ENCODE data around the gene DNMT1.

The DNMT1 gene

GRCh38 chr19:10145031-10145430 lies 49.7 kb downstream of the DNMT1 start:
- H3K27ac ChIP-seq (ENCODE audit: insufficient read depth, low read depth, low read length, poor library complexity, severe bottlenecking): no peak overlapping the region
- H3K4me3 ChIP-seq (ENCODE audit: insufficient read depth, low read depth, low read length): no peak overlapping the region
- H3K27me3 ChIP-seq (ENCODE audit: control insufficient read depth, insufficient read depth, low read length, poor library complexity, severe bottlenecking): no peaks in the 10 kb centered on the region
- 96% methylated on average over 10 of the region's 10 CpGs for WGBS, 2 experiments
- H3K36me3 ChIP-seq (ENCODE audit: control insufficient read depth, insufficient read depth, low read length): peaks cover 79% of the 10 kb centered on the region
- H3K9me3 ChIP-seq (ENCODE audit: control insufficient read depth, low read length): no peaks in the 10 kb centered on the region
- H3K4me1 ChIP-seq (ENCODE audit: control insufficient read depth, insufficient read depth, low read length): no peaks in the 10 kb centered on the region

- H3K4me1 ChIP-seq (ENCODE audit: control insufficient read depth, insufficient read depth, low read length): no peaks in the 10 kb centered on the region
- WGBS, 2 experiments: 94 to 96% methylated on average over 10 of the region's 10 CpGs
- H3K9me3 ChIP-seq (ENCODE audit: control insufficient read depth, low read length): no peaks in the 10 kb centered on the region
- no peaks in the 10 kb centered on the region for H3K27me3 ChIP-seq (ENCODE audit: control insufficient read depth, insufficient read depth, low read length, poor library complexity, severe bottlenecking)
- H3K36me3 ChIP-seq (ENCODE audit: control insufficient read depth, insufficient read depth, low read length): peaks cover 79% of the 10 kb centered on the region
- no peak overlapping the region for H3K4me3 ChIP-seq (ENCODE audit: insufficient read depth, low read depth, low read length)
- no peak overlapping the region for H3K27ac ChIP-seq (ENCODE audit: insufficient read depth, low read depth, low read length, poor library complexity, severe bottlenecking)
Measured at GRCh38 chr19:10144361-10144760, 50.4 kb downstream of the DNMT1 start.

- no peaks in the 10 kb centered on the region for H3K4me1 ChIP-seq (ENCODE audit: control insufficient read depth, insufficient read depth, low read length)
- H3K9me3 ChIP-seq (ENCODE audit: control insufficient read depth, low read length): no peaks in the 10 kb centered on the region
- peaks cover 80% of the 10 kb centered on the region for H3K36me3 ChIP-seq (ENCODE audit: control insufficient read depth, insufficient read depth, low read length)
- no peaks in the 10 kb centered on the region for H3K27me3 ChIP-seq (ENCODE audit: control insufficient read depth, insufficient read depth, low read length, poor library complexity, severe bottlenecking)
- 96% methylated on average over 11 of the region's 11 CpGs for WGBS, 2 experiments
- H3K4me3 ChIP-seq (ENCODE audit: insufficient read depth, low read depth, low read length): no peak overlapping the region
- no peak overlapping the region for H3K27ac ChIP-seq (ENCODE audit: insufficient read depth, low read depth, low read length, poor library complexity, severe bottlenecking)
Measured at GRCh38 chr19:10143681-10144080, 51.1 kb downstream of the DNMT1 start.

- Histone ChIP-seq H3K4me3 (ENCODE audit: insufficient read depth, low read depth, low read length) (no peak overlapping the region), H3K9me3 (ENCODE audit: control insufficient read depth, low read length) (no peaks in the 10 kb centered on the region), H3K27me3 (ENCODE audit: control insufficient read depth, insufficient read depth, low read length, poor library complexity, severe bottlenecking) (no peaks in the 10 kb centered on the region), H3K27ac (ENCODE audit: insufficient read depth, low read depth, low read length, poor library complexity, severe bottlenecking) (no peak overlapping the region), H3K4me1 (ENCODE audit: control insufficient read depth, insufficient read depth, low read length) (no peaks in the 10 kb centered on the region), H3K36me3 (ENCODE audit: control insufficient read depth, insufficient read depth, low read length) (peaks cover 85% of the 10 kb centered on the region)
- WGBS, 2 experiments: 90 to 91% methylated on average over 15 of the region's 15 CpGs
Measured at GRCh38 chr19:10142701-10143375, 51.9 kb downstream of the DNMT1 start.

- Histone ChIP-seq H3K27me3 (ENCODE audit: control insufficient read depth, insufficient read depth, low read length, poor library complexity, severe bottlenecking) (no peaks in the 10 kb centered on the region), H3K4me1 (ENCODE audit: control insufficient read depth, insufficient read depth, low read length) (no peaks in the 10 kb centered on the region), H3K36me3 (ENCODE audit: control insufficient read depth, insufficient read depth, low read length) (peaks cover 93% of the 10 kb centered on the region), H3K9me3 (ENCODE audit: control insufficient read depth, low read length) (no peaks in the 10 kb centered on the region), H3K27ac (ENCODE audit: insufficient read depth, low read depth, low read length, poor library complexity, severe bottlenecking) (no peak overlapping the region), H3K4me3 (ENCODE audit: insufficient read depth, low read depth, low read length) (no peak overlapping the region)
- 97% methylated on average over 18 of the region's 18 CpGs for whole genome bisulfite sequencing, 2 experiments
Measured at GRCh38 chr19:10141973-10142372, 52.8 kb downstream of the DNMT1 start.

GRCh38 chr19:10141479-10141878 lies 53.3 kb downstream of the DNMT1 start:
- no peak overlapping the region for H3K27ac ChIP-seq (ENCODE audit: insufficient read depth, low read depth, low read length, poor library complexity, severe bottlenecking)
- WGBS, 2 experiments: 94 to 96% methylated on average over 13 of the region's 13 CpGs
- no peaks in the 10 kb centered on the region for H3K9me3 ChIP-seq (ENCODE audit: control insufficient read depth, low read length)
- peaks cover 88% of the 10 kb centered on the region for H3K36me3 ChIP-seq (ENCODE audit: control insufficient read depth, insufficient read depth, low read length)
- no peaks in the 10 kb centered on the region for H3K4me1 ChIP-seq (ENCODE audit: control insufficient read depth, insufficient read depth, low read length)
- H3K27me3 ChIP-seq (ENCODE audit: control insufficient read depth, insufficient read depth, low read length, poor library complexity, severe bottlenecking): no peaks in the 10 kb centered on the region
- H3K4me3 ChIP-seq (ENCODE audit: insufficient read depth, low read depth, low read length): no peak overlapping the region

GRCh38 chr19:10139952-10140351 lies 54.8 kb downstream of the DNMT1 start:
- WGBS, 2 experiments: 93 to 96% methylated on average over 23 of the region's 23 CpGs
- H3K4me3 ChIP-seq (ENCODE audit: insufficient read depth, low read depth, low read length): no peak overlapping the region
- H3K27ac ChIP-seq (ENCODE audit: insufficient read depth, low read depth, low read length, poor library complexity, severe bottlenecking): peak overlapping the region; percentile 50
- H3K9me3 ChIP-seq (ENCODE audit: control insufficient read depth, low read length): no peaks in the 10 kb centered on the region
- peaks cover 85% of the 10 kb centered on the region for H3K36me3 ChIP-seq (ENCODE audit: control insufficient read depth, insufficient read depth, low read length)
- H3K4me1 ChIP-seq (ENCODE audit: control insufficient read depth, insufficient read depth, low read length): no peaks in the 10 kb centered on the region
- H3K27me3 ChIP-seq (ENCODE audit: control insufficient read depth, insufficient read depth, low read length, poor library complexity, severe bottlenecking): no peaks in the 10 kb centered on the region

- WGBS, 2 experiments: 95 to 96% methylated on average over 27 of the region's 27 CpGs
- H3K9me3 ChIP-seq (ENCODE audit: control insufficient read depth, low read length): no peaks in the 10 kb centered on the region
- H3K27me3 ChIP-seq (ENCODE audit: control insufficient read depth, insufficient read depth, low read length, poor library complexity, severe bottlenecking): no peaks in the 10 kb centered on the region
- H3K4me3 ChIP-seq (ENCODE audit: insufficient read depth, low read depth, low read length): no peak overlapping the region
- peak overlapping the region; percentile 50 for H3K27ac ChIP-seq (ENCODE audit: insufficient read depth, low read depth, low read length, poor library complexity, severe bottlenecking)
- H3K36me3 ChIP-seq (ENCODE audit: control insufficient read depth, insufficient read depth, low read length): peaks cover 80% of the 10 kb centered on the region
- H3K4me1 ChIP-seq (ENCODE audit: control insufficient read depth, insufficient read depth, low read length): no peaks in the 10 kb centered on the region
Measured at GRCh38 chr19:10138879-10139795, 55.6 kb downstream of the DNMT1 start.

- Histone ChIP-seq H3K4me1 (ENCODE audit: control insufficient read depth, insufficient read depth, low read length) (no peaks in the 10 kb centered on the region), H3K27ac (ENCODE audit: insufficient read depth, low read depth, low read length, poor library complexity, severe bottlenecking) (no peak overlapping the region), H3K9me3 (ENCODE audit: control insufficient read depth, low read length) (no peaks in the 10 kb centered on the region), H3K36me3 (ENCODE audit: control insufficient read depth, insufficient read depth, low read length) (peaks cover 81% of the 10 kb centered on the region), H3K27me3 (ENCODE audit: control insufficient read depth, insufficient read depth, low read length, poor library complexity, severe bottlenecking) (no peaks in the 10 kb centered on the region), H3K4me3 (ENCODE audit: insufficient read depth, low read depth, low read length) (no peak overlapping the region)
- WGBS, 2 experiments: 96% methylated on average over 38 of the region's 38 CpGs
Measured at GRCh38 chr19:10137751-10138682, 56.7 kb downstream of the DNMT1 start.
